Activated CD4-positive, alpha-beta T cell treated with anti-CD3 and anti-CD28 coated beads, Interleukin-2, amount 10 ng/mL, durations not matched to agents 7 days and 5 days (primary cell): ENCODE data around the gene PFDN6. TPM values are rescaled to one million over a fixed set of nuclear protein-coding genes. Genes with fewer than 3 reads are reported as not detected.

Source experiments
- CTCF ChIA-PET: fragments of 350-600 bp; sonication (Branson Sonifier 250); formaldehyde crosslinking; loops from one replicate; lab custom pipeline; 2021; ENCODE audit warnings: antibody characterized with exemption; lab: Charles Lee
- POLR2A ChIA-PET: fragments of 350-600 bp; sonication (Branson Sonifier 250); formaldehyde crosslinking; loops from one replicate; lab custom pipeline; 2021; ENCODE audit warnings: antibody characterized with exemption; lab: Charles Lee
- DNase-seq: peaks from one replicate; pipeline ENCODE4 v3.0.0-alpha.2; 2020
- H3K27ac Mint-ChIP-seq: one replicate; pipeline ENCODE4 v1.8.0; 2021; ENCODE audit warnings: mild to moderate bottlenecking, moderate library complexity, mixed read lengths
- H3K27me3 Mint-ChIP-seq: one replicate; pipeline ENCODE4 v1.8.0; 2021; ENCODE audit warnings: mixed read lengths
- H3K36me3 Mint-ChIP-seq: one replicate; pipeline ENCODE4 v1.8.0; 2021; ENCODE audit warnings: low read depth, mixed read lengths
- H3K4me1 Mint-ChIP-seq: one replicate; pipeline ENCODE4 v1.8.0; 2021; ENCODE audit warnings: mixed read lengths
- H3K4me3 Mint-ChIP-seq: one replicate; pipeline ENCODE4 v1.8.0; 2021; ENCODE audit warnings: mild to moderate bottlenecking, moderate library complexity, mixed read lengths
- H3K9me3 Mint-ChIP-seq: one replicate; pipeline ENCODE4 v1.8.0; 2021; ENCODE audit warnings: mixed read lengths
- microRNA-seq: library from miRNA; unstranded; fragments of <30 nt; microRNA quantifications from one replicate; pipeline ENCODE4 v1.2.0, GENCODE V29; 2021; ENCODE audit warnings: borderline microRNAs expressed, borderline replicate concordance
- total RNA-seq, 2 experiments: library from RNA; stranded (reverse); gene quantifications; one replicate each; pipeline ENCODE4 v1.2.3, GENCODE V29; 2021

PFDN6 gene
- total RNA-seq, 2 experiments from 2014 or later = 57.0 to 67.2 TPM

- CTCF ChIA-PET = interaction anchor here (0.6 to 1.2 kb wide), 6 partner anchors 12 to 163 kb away, joined by 3 to 5 read pairs (median 3); no protein-coding TSS in a partner anchor
- H3K36me3 Mint-ChIP-seq = peaks cover 35% of the 10 kb centered on the region
- no peaks in the 10 kb centered on the region for H3K27me3 Mint-ChIP-seq
- peaks cover 41% of the 10 kb centered on the region for H3K4me1 Mint-ChIP-seq
- H3K4me3 Mint-ChIP-seq = peak overlapping the region; percentile 98
- H3K9me3 Mint-ChIP-seq = no peaks in the 10 kb centered on the region
- no peak for DNase-seq
- peak overlapping the region; percentile 98 for H3K27ac Mint-ChIP-seq
- POLR2A ChIA-PET = no interaction called here
These were observed 34.7 kb downstream of the PFDN6 start for GRCh38 chr6:33324125-33324524.

GRCh38 chr6:33329058-33329457 lies 39.7 kb downstream of the PFDN6 start:
- ChIA-PET CTCF (interaction anchor here (0.6 kb wide), 1 partner anchor 56 kb away, joined by 3 read pairs; no protein-coding TSS in a partner anchor), POLR2A (no interaction called here)
- Mint-ChIP-seq H3K27me3 (no peaks in the 10 kb centered on the region), H3K36me3 (no peaks in the 10 kb centered on the region), H3K9me3 (no peaks in the 10 kb centered on the region), H3K27ac (no peak overlapping the region), H3K4me1 (peaks cover 18% of the 10 kb centered on the region), H3K4me3 (no peak overlapping the region)
- DNase-seq = no peak

GRCh38 chr6:33330736-33331135 lies 41.3 kb downstream of the PFDN6 start:
- Mint-ChIP-seq H3K9me3 (no peaks in the 10 kb centered on the region), H3K4me1 (peaks cover 20% of the 10 kb centered on the region), H3K4me3 (no peak overlapping the region), H3K27ac (no peak overlapping the region), H3K27me3 (no peaks in the 10 kb centered on the region), H3K36me3 (no peaks in the 10 kb centered on the region)
- no peak for DNase-seq
- ChIA-PET POLR2A (no interaction called here), CTCF (interaction anchor here (1.1 to 1.3 kb wide), 2 partner anchors 12 to 31 kb away, joined by 3 read pairs; no protein-coding TSS in a partner anchor)

- Mint-ChIP-seq H3K9me3 (no peaks in the 10 kb centered on the region), H3K27me3 (no peaks in the 10 kb centered on the region), H3K36me3 (no peaks in the 10 kb centered on the region), H3K4me1 (peaks cover 20% of the 10 kb centered on the region), H3K27ac (no peak overlapping the region), H3K4me3 (no peak overlapping the region)
- CTCF ChIA-PET = interaction anchor here (1.1 to 1.7 kb wide), 3 partner anchors 11 to 57 kb away, joined by 3 to 5 read pairs (median 4); no protein-coding TSS in a partner anchor
- no peak for DNase-seq
- POLR2A ChIA-PET = interaction anchor here (0.6 kb wide), 1 partner anchor 32 kb away, joined by 14 read pairs; no protein-coding TSS in a partner anchor
These were observed 44.3 kb downstream of the PFDN6 start for GRCh38 chr6:33333666-33334065.

- DNase-seq = no peak
- Mint-ChIP-seq H3K4me3 (no peak overlapping the region), H3K27me3 (no peaks in the 10 kb centered on the region), H3K36me3 (no peaks in the 10 kb centered on the region), H3K9me3 (no peaks in the 10 kb centered on the region), H3K4me1 (peaks cover 23% of the 10 kb centered on the region), H3K27ac (no peak overlapping the region)
- ChIA-PET CTCF (interaction anchor here (0.6 to 1.2 kb wide), 4 partner anchors 8 to 278 kb away, joined by 3 to 5 read pairs (median 4); partner anchors contain the start of gene ZBTB22), POLR2A (no interaction called here)
These were observed 46.5 kb downstream of the PFDN6 start for GRCh38 chr6:33335916-33336315.

- Mint-ChIP-seq H3K4me3 (no peak overlapping the region), H3K36me3 (no peaks in the 10 kb centered on the region), H3K27ac (peak overlapping the region; percentile 2), H3K9me3 (no peaks in the 10 kb centered on the region), H3K27me3 (no peaks in the 10 kb centered on the region), H3K4me1 (peaks cover 21% of the 10 kb centered on the region)
- POLR2A ChIA-PET = no interaction called here
- DNase-seq = no peak
- CTCF ChIA-PET = interaction anchor here (0.6 kb wide), 2 partner anchors 29 to 278 kb away, joined by 5 read pairs; no protein-coding TSS in a partner anchor
These were observed 47.1 kb downstream of the PFDN6 start for GRCh38 chr6:33336495-33336894.

- H3K27ac Mint-ChIP-seq = no peak overlapping the region
- DNase-seq = no peak
- POLR2A ChIA-PET = no interaction called here
- peaks cover 29% of the 10 kb centered on the region for H3K4me1 Mint-ChIP-seq
- no peak overlapping the region for H3K4me3 Mint-ChIP-seq
- no peaks in the 10 kb centered on the region for H3K27me3 Mint-ChIP-seq
- no peaks in the 10 kb centered on the region for H3K9me3 Mint-ChIP-seq
- CTCF ChIA-PET = interaction anchor here (0.6 to 0.9 kb wide), 2 partner anchors 68 to 1972 kb away, joined by 3 to 4 read pairs; no protein-coding TSS in a partner anchor
- no peaks in the 10 kb centered on the region for H3K36me3 Mint-ChIP-seq
These were observed 49.8 kb downstream of the PFDN6 start for GRCh38 chr6:33339193-33339592.

Small RNA genes within 50 kb of the gene (microRNA-seq; reads per million reads assigned to microRNA genes)
- gene MIR6834 (not detected), gene MIR6873 (not detected)

Other genes with a start within 250 kb of the PFDN6 start
- 10 to 100 TPM; 26.2 to 29.6 TPM for gene HLA-DPA1, start 216.0 kb upstream of the PFDN6 start, total RNA-seq
- 10 to 100 TPM; 24.7 to 26.2 TPM for gene HLA-DPB1, start 213.6 kb upstream of the PFDN6 start, total RNA-seq
- gene COL11A2, start 97.1 kb upstream of the PFDN6 start, total RNA-seq = 1 to 10 TPM; 1.3 to 1.4 TPM
- gene RXRB, start 88.9 kb upstream of the PFDN6 start, total RNA-seq = 10 to 100 TPM; 45.0 to 46.2 TPM
- 10 to 100 TPM; 34.8 to 48.5 TPM for gene SLC39A7, start 88.7 kb upstream of the PFDN6 start, total RNA-seq
- gene HSD17B8, start 84.9 kb upstream of the PFDN6 start, total RNA-seq = 10 to 100 TPM; 11.0 to 13.6 TPM
- 10 to 100 TPM; 38.1 to 44.0 TPM for gene RING1, start 81.1 kb upstream of the PFDN6 start, total RNA-seq
- gene VPS52, start 17.7 kb upstream of the PFDN6 start, total RNA-seq = 10 to 100 TPM; 79.1 to 84.0 TPM
- gene RPS18, start 17.5 kb upstream of the PFDN6 start, total RNA-seq = 1,000 to 10,000 TPM; 2,438 to 3,135 TPM
- 10 to 100 TPM; 18.3 to 21.5 TPM for gene B3GALT4, start 12.5 kb upstream of the PFDN6 start, total RNA-seq
- 10 to 100 TPM; 53.4 to 54.8 TPM for gene WDR46, start 362 bp upstream of the PFDN6 start, total RNA-seq
- 10 to 100 TPM; 52.6 to 52.8 TPM for gene RGL2, start 9.3 kb downstream of the PFDN6 start, total RNA-seq
- 100 to 1,000 TPM; 246 to 263 TPM for gene TAPBP, start 24.5 kb downstream of the PFDN6 start, total RNA-seq
- gene ZBTB22, start 28.1 kb downstream of the PFDN6 start, total RNA-seq = 10 to 100 TPM; 15.8 to 16.9 TPM
- 100 to 1,000 TPM in 1 of 2 experiments, 10 to 100 TPM in 1; 98.9 to 113 TPM for gene DAXX, start 33.4 kb downstream of the PFDN6 start, total RNA-seq
- gene KIFC1, start 102.2 kb downstream of the PFDN6 start, total RNA-seq = 100 to 1,000 TPM; 157 to 167 TPM
- 10 to 100 TPM; 34.2 to 37.7 TPM for gene PHF1, start 121.4 kb downstream of the PFDN6 start, total RNA-seq
- gene CUTA, start 128.5 kb downstream of the PFDN6 start, total RNA-seq = 100 to 1,000 TPM; 191 to 207 TPM
- 10 to 100 TPM; 42.9 to 44.9 TPM for gene SYNGAP1, start 130.5 kb downstream of the PFDN6 start, total RNA-seq
- gene ZBTB9, start 165.0 kb downstream of the PFDN6 start, total RNA-seq = 1 to 10 TPM; 9.0 to 9.9 TPM